SU-DHL-6 (cell line): Measurements from ENCODE around the gene STK39.

Experiments used
- H2AFZ ChIP-seq: fragments of 200-600 bp; sonication (generic); 2 replicates; pipeline ENCODE4 v1.6.1; 2014; ENCODE audit warnings: low read depth, mild to moderate bottlenecking, moderate library complexity, mixed read lengths, antibody characterized with exemption, low read length; ENCODE audit not compliant: severe bottlenecking
- H3F3A ChIP-seq: fragments of 200-600 bp; shearing (Covaris generic); 2 replicates; pipeline ENCODE4 v1.6.0; 2016; ENCODE audit warnings: antibody characterized with exemption, mild to moderate bottlenecking; ENCODE audit not compliant: insufficient read depth
- H3K27ac ChIP-seq: fragments of 200-600 bp; sonication (generic); 2 replicates; pipeline ENCODE4 v1.5.1; 2016; ENCODE audit warnings: low read depth, mild to moderate bottlenecking, low read length, moderate library complexity, mixed read lengths
- H3K27me3 ChIP-seq: fragments of 200-600 bp; sonication (generic), shearing (Covaris generic); 2 replicates; pipeline ENCODE4 v1.6.0; 2014; ENCODE audit warnings: mild to moderate bottlenecking, low read length
- H3K36me3 ChIP-seq: fragments of 200-600 bp; sonication (generic); 2 replicates; pipeline ENCODE4 v1.6.1; 2014; ENCODE audit warnings: mild to moderate bottlenecking, low read length, mixed read lengths
- H3K4me2 ChIP-seq: fragments of 300-600, 200-600 bp; shearing (Covaris generic), sonication (generic); 2 replicates; pipeline ENCODE4 v1.6.0; 2014; ENCODE audit warnings: low read length, low read depth, mild to moderate bottlenecking; ENCODE audit not compliant: poor library complexity, severe bottlenecking
- H3K4me3 ChIP-seq: fragments of 200-600 bp; sonication (generic); 2 replicates; pipeline ENCODE4 v1.5.1; 2014; ENCODE audit warnings: antibody characterized with exemption, low read length, mild to moderate bottlenecking, mixed read lengths; ENCODE audit not compliant: insufficient read depth, poor library complexity, severe bottlenecking
- H3K79me2 ChIP-seq: fragments of 200-600 bp; sonication (generic); 2 replicates; pipeline ENCODE4 v1.6.1; 2014; ENCODE audit warnings: mild to moderate bottlenecking, low read length, moderate library complexity; ENCODE audit not compliant: insufficient read depth
- H3K9ac ChIP-seq: fragments of 200-600 bp; sonication (generic); 2 replicates; pipeline ENCODE4 v1.7.0; 2014; ENCODE audit warnings: mild to moderate bottlenecking, low read length
- H3K9me2 ChIP-seq: fragments of 200-600 bp; sonication (generic); replicated peaks from 2 replicates; pipeline ENCODE4 v1.6.1; 2014; ENCODE audit warnings: low read length; ENCODE audit not compliant: insufficient read depth
- H3K9me3 ChIP-seq: fragments of 200-600 bp; sonication (generic); 2 replicates; pipeline ENCODE4 v1.6.1; 2014; ENCODE audit warnings: low read length, mixed read lengths; ENCODE audit not compliant: insufficient read depth
- H4K20me1 ChIP-seq: fragments of 200-600 bp; sonication (generic); 2 replicates; pipeline ENCODE4 v1.6.1; 2014; ENCODE audit warnings: low read depth, mild to moderate bottlenecking, antibody characterized with exemption, low read length, moderate library complexity, mixed read lengths
- CTCF ChIP-seq: fragments of 200-600 bp; sonication (generic); IDR thresholded peaks from one replicate; pipeline ENCODE4 v1.5.1; 2017; ENCODE audit warnings: antibody characterized with exemption, mild to moderate bottlenecking, low read length, moderate library complexity; ENCODE audit not compliant: insufficient read depth, poor library complexity, severe bottlenecking
- EZH2phosphoT487 ChIP-seq: fragments of 200-600 bp; sonication (generic), shearing (Covaris generic); conservative IDR thresholded peaks from 2 replicates; pipeline ENCODE4 v1.6.1; 2018; ENCODE audit warnings: mild to moderate bottlenecking, antibody characterized with exemption, low read length, moderate library complexity, mixed read lengths

The STK39 gene

GRCh38 chr2:167905668-167906067 lies 341.7 kb downstream of the STK39 start:
- no peak overlapping the region for H3K27ac ChIP-seq

More at GRCh38 chr2:167905668-167906067, 341.7 kb downstream of the STK39 start:
- H3K27me3 ChIP-seq, result no peaks in the 10 kb centered on the region
- no peak overlapping the region for H3K4me3 ChIP-seq
- no peaks in the 10 kb centered on the region for H3K9me3 ChIP-seq
- no peaks in the 10 kb centered on the region for H3F3A ChIP-seq
- H3K79me2 ChIP-seq, result no peaks in the 10 kb centered on the region
- H3K4me2 ChIP-seq, result no peak overlapping the region
- H3K9ac ChIP-seq, result no peak overlapping the region
- H3K9me2 ChIP-seq, result no peaks in the 10 kb centered on the region
- no peak overlapping the region for H2AFZ ChIP-seq
- no peak for TF ChIP-seq EZH2phosphoT487
- no peak for TF ChIP-seq CTCF
- H3K36me3 ChIP-seq, result no peaks in the 10 kb centered on the region
- H4K20me1 ChIP-seq, result no peaks in the 10 kb centered on the region
